DND-41 (cell line): ENCODE results near the gene SEMA5A.

ENCODE experiments used
- EZH2 ChIP-seq: IDR thresholded peaks from 3 replicates; pipeline ENCODE4 v1.6.1; 2012; ENCODE audit warnings: borderline replicate concordance, low read depth, mild to moderate bottlenecking, moderate library complexity, low read length, inconsistent platforms; ENCODE audit not compliant: severe bottlenecking
- TF ChIP-seq, protein P1 (sequence below): IDR thresholded peaks from 2 replicates; pipeline ENCODE4 v1.5.1; 2012; ENCODE audit warnings: borderline replicate concordance, low read length, moderate library complexity, mild to moderate bottlenecking; ENCODE audit not compliant: poor library complexity, severe bottlenecking; ENCODE audit errors: extremely low read depth

GRCh38 chr5:9316733-9317132 is 229.1 kb downstream of the SEMA5A start:
- TF ChIP-seq, protein P1, sequence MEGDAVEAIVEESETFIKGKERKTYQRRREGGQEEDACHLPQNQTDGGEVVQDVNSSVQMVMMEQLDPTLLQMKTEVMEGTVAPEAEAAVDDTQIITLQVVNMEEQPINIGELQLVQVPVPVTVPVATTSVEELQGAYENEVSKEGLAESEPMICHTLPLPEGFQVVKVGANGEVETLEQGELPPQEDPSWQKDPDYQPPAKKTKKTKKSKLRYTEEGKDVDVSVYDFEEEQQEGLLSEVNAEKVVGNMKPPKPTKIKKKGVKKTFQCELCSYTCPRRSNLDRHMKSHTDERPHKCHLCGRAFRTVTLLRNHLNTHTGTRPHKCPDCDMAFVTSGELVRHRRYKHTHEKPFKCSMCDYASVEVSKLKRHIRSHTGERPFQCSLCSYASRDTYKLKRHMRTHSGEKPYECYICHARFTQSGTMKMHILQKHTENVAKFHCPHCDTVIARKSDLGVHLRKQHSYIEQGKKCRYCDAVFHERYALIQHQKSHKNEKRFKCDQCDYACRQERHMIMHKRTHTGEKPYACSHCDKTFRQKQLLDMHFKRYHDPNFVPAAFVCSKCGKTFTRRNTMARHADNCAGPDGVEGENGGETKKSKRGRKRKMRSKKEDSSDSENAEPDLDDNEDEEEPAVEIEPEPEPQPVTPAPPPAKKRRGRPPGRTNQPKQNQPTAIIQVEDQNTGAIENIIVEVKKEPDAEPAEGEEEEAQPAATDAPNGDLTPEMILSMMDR = no peak
- no peak for TF ChIP-seq EZH2
